SK-N-MC (cell line): ENCODE measurements around the gene USP13.

Source experiments
- DNase-seq: peaks from one replicate; pipeline ENCODE4 v3.0.0-alpha.2; 2011; ENCODE audit warnings: low read depth, low spot score
- H3K27ac ChIP-seq: fragments of 200-600 bp; sonication (generic); 2 replicates; pipeline ENCODE4 v1.5.1; 2016; ENCODE audit warnings: mixed run types
- H3K36me3 ChIP-seq: fragments of 200-600 bp; sonication (generic); 2 replicates; pipeline ENCODE4 v1.6.1; 2017; ENCODE audit warnings: antibody characterized with exemption, low read length, mixed read lengths; ENCODE audit not compliant: insufficient read depth
- H3K4me3 ChIP-seq: fragments of 200-600 bp; sonication (generic); 2 replicates; pipeline ENCODE4 v1.5.1; 2016
- H3K9ac ChIP-seq: fragments of 200-600 bp; sonication (generic); 2 replicates; pipeline ENCODE4 v1.8.0; 2017; ENCODE audit warnings: mixed run types, mixed read lengths; ENCODE audit not compliant: insufficient read length
- H3K9me3 ChIP-seq: fragments of 200-600 bp; sonication (generic); 2 replicates; pipeline ENCODE4 v1.6.1; 2017; ENCODE audit warnings: low read depth, mild to moderate bottlenecking, antibody characterized with exemption, low read length, moderate library complexity, mixed read lengths
- EZH2 ChIP-seq: fragments of 200-600 bp; sonication (generic); IDR thresholded peaks from one replicate; pipeline ENCODE4 v1.6.1; 2017; ENCODE audit warnings: antibody characterized with exemption
- FOXP2 ChIP-seq: optimal IDR thresholded peaks from 2 replicates; pipeline ENCODE3; 2011; ENCODE audit warnings: mild to moderate bottlenecking, moderate library complexity; ENCODE audit not compliant: insufficient read depth; ENCODE audit errors: extremely low read length, control extremely low read depth
- POLR2AphosphoS5 ChIP-seq: IDR thresholded peaks from 2 replicates; pipeline ENCODE4 v1.6.1; 2012; ENCODE audit warnings: mild to moderate bottlenecking, low read depth, low read length, borderline replicate concordance

The USP13 gene

GRCh38 chr3:179697736-179698332 is 45.0 kb downstream of the USP13 start:
- no peak for DNase-seq
- no peaks in the 10 kb centered on the region for H3K9me3 ChIP-seq
- no peak for TF ChIP-seq EZH2
- no peak for TF ChIP-seq FOXP2
- TF ChIP-seq POLR2AphosphoS5 = no peak
- peaks cover 16% of the 10 kb centered on the region; the same call in 1 of the 2 replicates for H3K36me3 ChIP-seq
- no peak overlapping the region for H3K4me3 ChIP-seq
- H3K9ac ChIP-seq = no peak overlapping the region
- no peak overlapping the region for H3K27ac ChIP-seq

- DNase-seq = no peak
- TF ChIP-seq EZH2 (no peak), POLR2AphosphoS5 (no peak), FOXP2 (no peak)
- H3K9me3 ChIP-seq = no peaks in the 10 kb centered on the region
These were observed 47.9 kb downstream of the USP13 start for GRCh38 chr3:179700716-179701115.

GRCh38 chr3:179701176-179701827 is 48.5 kb downstream of the USP13 start:
- Histone ChIP-seq H3K9ac (no peak overlapping the region), H3K36me3 (peaks cover 19% of the 10 kb centered on the region), H3K27ac (no peak overlapping the region), H3K9me3 (no peaks in the 10 kb centered on the region), H3K4me3 (no peak overlapping the region)
- no peak for TF ChIP-seq FOXP2
- no peak for TF ChIP-seq POLR2AphosphoS5
- TF ChIP-seq EZH2 = no peak
- DNase-seq = no peak

More at GRCh38 chr3:179700716-179701115, 47.9 kb downstream of the USP13 start:
- Histone ChIP-seq H3K9ac (no peak overlapping the region), H3K4me3 (no peak overlapping the region), H3K36me3 (peaks cover 14% of the 10 kb centered on the region), H3K27ac (no peak overlapping the region)

GRCh38 chr3:179702271-179702947 is 49.6 kb downstream of the USP13 start:
- H3K4me3 ChIP-seq = no peak overlapping the region
- TF ChIP-seq EZH2 (no peak), FOXP2 (no peak), POLR2AphosphoS5 (no peak)
- H3K9me3 ChIP-seq = no peaks in the 10 kb centered on the region
- no peak overlapping the region for H3K9ac ChIP-seq
- no peak for DNase-seq
- peaks cover 28% of the 10 kb centered on the region for H3K36me3 ChIP-seq
- H3K27ac ChIP-seq = no peak overlapping the region

GRCh38 chr3:179703816-179704215 is 51.0 kb downstream of the USP13 start:
- Histone ChIP-seq H3K27ac (no peak overlapping the region), H3K9ac (no peak overlapping the region), H3K9me3 (no peaks in the 10 kb centered on the region), H3K36me3 (peaks cover 38% of the 10 kb centered on the region), H3K4me3 (no peak overlapping the region)
- TF ChIP-seq FOXP2 (no peak), POLR2AphosphoS5 (no peak), EZH2 (no peak)
- no peak for DNase-seq

- Histone ChIP-seq H3K36me3 (peaks cover 47% of the 10 kb centered on the region), H3K9ac (no peak overlapping the region), H3K4me3 (no peak overlapping the region), H3K27ac (no peak overlapping the region), H3K9me3 (no peaks in the 10 kb centered on the region)
- TF ChIP-seq FOXP2 = no peak
- TF ChIP-seq EZH2 = no peak
- TF ChIP-seq POLR2AphosphoS5 = no peak
- DNase-seq = no peak
These were observed 53.4 kb downstream of the USP13 start for GRCh38 chr3:179706233-179706632.

GRCh38 chr3:179710079-179710478 is 57.2 kb downstream of the USP13 start:
- Histone ChIP-seq H3K9ac (no peak overlapping the region), H3K9me3 (no peaks in the 10 kb centered on the region), H3K36me3 (peaks cover 35% of the 10 kb centered on the region; the same call in 1 of the 2 replicates), H3K27ac (no peak overlapping the region), H3K4me3 (no peak overlapping the region)
- no peak for DNase-seq
- TF ChIP-seq POLR2AphosphoS5 (no peak), EZH2 (no peak), FOXP2 (no peak)

- no peaks in the 10 kb centered on the region for H3K9me3 ChIP-seq
- no peak overlapping the region for H3K4me3 ChIP-seq
- H3K27ac ChIP-seq = no peak overlapping the region
- no peak for DNase-seq
- peaks cover 13% of the 10 kb centered on the region; the same call in 1 of the 2 replicates for H3K36me3 ChIP-seq
- TF ChIP-seq FOXP2 (no peak), EZH2 (no peak), POLR2AphosphoS5 (no peak)
- no peak overlapping the region for H3K9ac ChIP-seq
These were observed 60.8 kb downstream of the USP13 start for GRCh38 chr3:179713643-179714090.
